Activated B cell treated with CpG ODN at 0.5 μM for 24 hours (primary cell): Measurements from ENCODE around the gene PKP4. TPM values are rescaled to one million over a fixed set of nuclear protein-coding genes. Genes with fewer than 3 reads are reported as not detected.

Experiments used
- ATAC-seq: fragments of 200-7000 bp; cut with Tn5 transposase; one replicate; pipeline ENCODE4 v1.10.0; 2021; ENCODE audit warnings: low read depth, mild to moderate bottlenecking, moderate library complexity
- CTCF ChIA-PET: fragments of 350-600 bp; sonication (Branson Sonifier 250); formaldehyde crosslinking; loops from one replicate; lab custom pipeline; 2021; ENCODE audit warnings: antibody characterized with exemption; lab: Charles Lee
- POLR2A ChIA-PET: fragments of 350-600 bp; sonication (Branson Sonifier 250); formaldehyde crosslinking; loops from one replicate; lab custom pipeline; 2021; ENCODE audit warnings: antibody characterized with exemption; lab: Charles Lee
- DNase-seq: peaks from one replicate; pipeline ENCODE4 v3.0.0; 2022
- H3K27ac Mint-ChIP-seq: one replicate; pipeline ENCODE4 v1.8.0; 2020; ENCODE audit warnings: mixed read lengths
- H3K27me3 Mint-ChIP-seq: one replicate; pipeline ENCODE4 v1.8.0; 2021; ENCODE audit warnings: mixed read lengths
- H3K36me3 Mint-ChIP-seq: one replicate; pipeline ENCODE4 v1.8.0; 2021; ENCODE audit warnings: low read depth, mixed read lengths
- H3K4me1 Mint-ChIP-seq: one replicate; pipeline ENCODE4 v1.8.0; 2021; ENCODE audit warnings: mixed read lengths
- H3K4me3 Mint-ChIP-seq: one replicate; pipeline ENCODE4 v1.8.0; 2020; ENCODE audit warnings: mild to moderate bottlenecking, mixed read lengths
- H3K9me3 Mint-ChIP-seq: one replicate; pipeline ENCODE4 v1.8.0; 2020; ENCODE audit warnings: mixed read lengths
- intact Hi-C: fragments of 100-400 bp; cut with micrococcal nuclease; formaldehyde crosslinking; loops from one replicate; pipeline ENCODE4 v1.15.1; 2024
- total RNA-seq: library from RNA; stranded (reverse); gene quantifications from 2 replicates; pipeline ENCODE4 v1.2.3, GENCODE V29; 2022
- TF ChIP-seq, protein P1 (sequence below): fragments of 200-600 bp; IDR thresholded peaks from one replicate; pipeline ENCODE4 v1.8.0; 2022; ENCODE audit warnings: antibody characterized with exemption, mild to moderate bottlenecking

The PKP4 gene
- total RNA-seq, 1 donor from 2014 or later: 6.5 TPM

DNA sequence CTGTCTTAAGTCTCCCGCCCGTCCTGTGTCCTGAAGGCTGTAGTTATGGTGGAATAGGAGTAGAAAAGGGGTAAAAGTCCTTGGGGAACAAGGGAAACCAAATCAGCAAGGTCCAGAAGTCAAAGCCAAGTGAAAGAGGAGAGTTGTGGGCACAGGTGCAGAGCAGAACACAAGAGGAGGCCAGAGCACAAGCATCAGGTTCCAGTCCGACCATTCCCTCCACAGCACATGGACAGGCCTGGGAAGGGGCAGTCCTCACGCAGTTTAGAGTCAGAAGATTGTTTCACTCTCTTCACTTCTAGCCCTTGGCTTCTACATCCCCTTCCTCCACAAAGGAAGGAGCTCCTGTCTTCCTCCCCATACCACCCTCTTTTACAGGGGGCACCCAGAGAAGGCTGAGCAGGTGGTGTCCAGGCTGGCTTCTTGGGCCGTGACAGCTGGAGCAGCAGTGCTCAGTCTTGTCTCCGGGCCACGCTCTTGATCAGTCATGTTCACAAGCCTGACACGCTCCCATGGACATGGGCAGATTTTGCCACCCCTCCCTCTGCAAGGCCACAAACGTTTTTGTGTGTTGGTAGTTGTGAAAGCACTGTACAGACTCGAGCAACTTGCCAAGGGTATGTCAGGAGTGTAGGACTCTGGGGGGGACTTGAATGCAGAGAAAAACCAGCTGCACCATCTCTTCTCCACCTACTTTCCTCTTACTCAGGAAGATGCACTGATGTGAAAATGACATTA is 199.9 kb downstream of the PKP4 start:
- intact Hi-C loops: no loop called here
- Mint-ChIP-seq H3K36me3 (no peaks in the 10 kb centered on the region), H3K4me1 (no peaks in the 10 kb centered on the region), H3K27me3 (no peaks in the 10 kb centered on the region), H3K4me3 (no peak overlapping the region), H3K27ac (no peak overlapping the region), H3K9me3 (no peaks in the 10 kb centered on the region)
- ATAC-seq (no peak), DNase-seq (no peak)
- TF ChIP-seq, protein P1, sequence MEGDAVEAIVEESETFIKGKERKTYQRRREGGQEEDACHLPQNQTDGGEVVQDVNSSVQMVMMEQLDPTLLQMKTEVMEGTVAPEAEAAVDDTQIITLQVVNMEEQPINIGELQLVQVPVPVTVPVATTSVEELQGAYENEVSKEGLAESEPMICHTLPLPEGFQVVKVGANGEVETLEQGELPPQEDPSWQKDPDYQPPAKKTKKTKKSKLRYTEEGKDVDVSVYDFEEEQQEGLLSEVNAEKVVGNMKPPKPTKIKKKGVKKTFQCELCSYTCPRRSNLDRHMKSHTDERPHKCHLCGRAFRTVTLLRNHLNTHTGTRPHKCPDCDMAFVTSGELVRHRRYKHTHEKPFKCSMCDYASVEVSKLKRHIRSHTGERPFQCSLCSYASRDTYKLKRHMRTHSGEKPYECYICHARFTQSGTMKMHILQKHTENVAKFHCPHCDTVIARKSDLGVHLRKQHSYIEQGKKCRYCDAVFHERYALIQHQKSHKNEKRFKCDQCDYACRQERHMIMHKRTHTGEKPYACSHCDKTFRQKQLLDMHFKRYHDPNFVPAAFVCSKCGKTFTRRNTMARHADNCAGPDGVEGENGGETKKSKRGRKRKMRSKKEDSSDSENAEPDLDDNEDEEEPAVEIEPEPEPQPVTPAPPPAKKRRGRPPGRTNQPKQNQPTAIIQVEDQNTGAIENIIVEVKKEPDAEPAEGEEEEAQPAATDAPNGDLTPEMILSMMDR: no peak
- POLR2A ChIA-PET: no interaction called here
- CTCF ChIA-PET: interaction anchor here (1.3 kb wide), 1 partner anchor 78 kb away, joined by 4 read pairs; no protein-coding TSS in a partner anchor

DNA sequence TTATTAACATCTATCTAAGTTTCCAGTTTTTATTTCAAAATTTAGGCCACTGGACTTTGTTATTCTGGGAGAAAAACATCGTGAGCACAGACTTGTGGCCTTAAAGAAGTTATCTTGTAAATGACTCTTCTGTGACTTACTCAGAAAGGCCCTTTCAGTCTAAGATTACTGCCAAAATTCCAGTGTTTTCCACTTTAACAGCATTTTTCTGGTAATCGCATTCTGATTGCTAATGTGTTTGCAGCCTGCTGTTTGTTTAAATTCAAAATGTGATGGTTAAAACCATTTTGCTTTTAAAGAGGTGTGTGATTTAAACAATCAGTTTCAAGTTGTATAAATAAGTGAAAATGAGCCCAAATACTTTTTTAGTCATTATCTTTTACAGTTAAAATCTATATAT is 201.6 kb downstream of the PKP4 start:
- Mint-ChIP-seq H3K27me3 (no peaks in the 10 kb centered on the region), H3K4me3 (no peak overlapping the region), H3K27ac (no peak overlapping the region), H3K36me3 (no peaks in the 10 kb centered on the region), H3K4me1 (no peaks in the 10 kb centered on the region), H3K9me3 (no peaks in the 10 kb centered on the region)
- ChIA-PET POLR2A (no interaction called here), CTCF (no interaction called here)
- TF ChIP-seq, protein P1: no peak
- ATAC-seq: no peak
- intact Hi-C loops: no loop called here
- DNase-seq: no peak

DNA sequence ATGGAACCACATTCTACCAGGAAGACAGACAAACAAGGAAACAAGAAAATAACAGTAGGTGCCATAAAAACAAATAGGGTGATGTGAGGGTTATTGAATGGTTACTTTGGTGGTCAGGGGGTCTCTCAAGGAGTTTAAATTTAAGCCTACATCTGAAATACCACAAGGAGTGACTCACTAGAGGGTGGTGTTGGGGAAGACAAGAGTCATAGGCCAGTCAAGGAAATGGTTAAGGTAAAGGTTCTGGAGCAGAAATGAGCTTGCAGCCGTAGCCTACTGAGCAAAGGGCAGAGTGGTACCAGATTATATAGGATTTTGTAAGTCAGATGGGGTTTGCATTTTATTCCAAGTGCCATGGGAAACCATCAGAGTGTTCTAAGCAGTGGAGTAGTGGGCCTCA is 202.7 kb downstream of the PKP4 start:
- no peaks in the 10 kb centered on the region for H3K36me3 Mint-ChIP-seq
- no peak overlapping the region for H3K4me3 Mint-ChIP-seq
- no peaks in the 10 kb centered on the region for H3K9me3 Mint-ChIP-seq
- ATAC-seq: no peak
- no peak for DNase-seq
- H3K27ac Mint-ChIP-seq: no peak overlapping the region
- ChIA-PET CTCF (no interaction called here), POLR2A (no interaction called here)
- no peaks in the 10 kb centered on the region for H3K27me3 Mint-ChIP-seq
- intact Hi-C loops: no loop called here
- TF ChIP-seq, protein P1: no peak
- H3K4me1 Mint-ChIP-seq: no peaks in the 10 kb centered on the region

DNA sequence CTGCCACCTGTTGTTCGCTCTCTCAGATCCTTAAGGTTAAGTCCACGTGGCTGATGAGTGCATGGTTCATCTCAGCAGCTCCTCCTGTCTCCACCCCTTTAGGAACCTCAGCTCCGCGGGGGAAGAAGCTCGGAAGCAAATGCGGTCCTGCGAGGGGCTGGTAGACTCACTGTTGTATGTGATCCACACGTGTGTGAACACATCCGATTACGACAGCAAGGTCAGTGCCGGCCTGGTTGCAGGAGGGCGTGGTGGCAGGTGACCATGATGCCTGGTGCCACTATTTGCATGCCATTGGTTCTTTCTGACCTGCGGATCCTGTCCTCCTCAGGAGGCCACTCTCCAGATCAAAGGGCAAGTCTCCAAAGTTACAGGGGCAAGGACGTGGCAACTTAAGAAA is 204.5 kb downstream of the PKP4 start:
- H3K27me3 Mint-ChIP-seq: no peaks in the 10 kb centered on the region
- H3K36me3 Mint-ChIP-seq: no peaks in the 10 kb centered on the region
- DNase-seq (no peak), ATAC-seq (no peak)
- H3K27ac Mint-ChIP-seq: no peak overlapping the region
- ChIA-PET POLR2A (no interaction called here), CTCF (no interaction called here)
- TF ChIP-seq, protein P1: no peak
- intact Hi-C loops: no loop called here
- H3K4me3 Mint-ChIP-seq: no peak overlapping the region
- H3K4me1 Mint-ChIP-seq: no peaks in the 10 kb centered on the region
- H3K9me3 Mint-ChIP-seq: no peaks in the 10 kb centered on the region

DNA sequence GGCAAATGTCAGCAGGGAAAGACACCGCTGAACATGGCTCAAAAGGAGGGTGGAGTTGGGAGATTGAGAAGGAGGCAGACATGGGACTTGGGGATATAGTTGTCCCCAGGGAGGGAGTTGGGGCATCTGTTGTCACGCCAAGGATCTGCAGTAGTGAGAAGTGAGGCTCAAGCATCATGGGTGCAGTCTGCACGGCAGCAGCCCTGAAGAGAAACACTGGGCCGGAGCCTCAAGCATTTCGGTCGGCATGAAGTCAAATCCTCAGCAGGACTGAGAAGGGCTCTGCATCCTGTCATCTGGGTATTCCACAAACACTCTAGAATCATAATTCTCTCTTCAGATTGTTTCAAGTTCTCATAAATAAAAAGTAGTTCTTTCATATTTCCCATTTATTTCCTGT is 205.7 kb downstream of the PKP4 start:
- H3K27ac Mint-ChIP-seq: no peak overlapping the region
- H3K27me3 Mint-ChIP-seq: no peaks in the 10 kb centered on the region
- POLR2A ChIA-PET: no interaction called here

More for the DNA sequence above, 205.7 kb downstream of the PKP4 start:
- no peaks in the 10 kb centered on the region for H3K36me3 Mint-ChIP-seq
- H3K4me3 Mint-ChIP-seq: no peak overlapping the region
- ATAC-seq: no peak
- TF ChIP-seq, protein P1: no peak
- intact Hi-C loops: no loop called here
- CTCF ChIA-PET: no interaction called here
- no peak for DNase-seq
- H3K4me1 Mint-ChIP-seq: no peaks in the 10 kb centered on the region
- no peaks in the 10 kb centered on the region for H3K9me3 Mint-ChIP-seq
